IMR-90 (cell line): ENCODE data around the gene SPOUT1. TPM values are rescaled to one million over a fixed set of nuclear protein-coding genes. Genes with fewer than 3 reads are reported as not detected.

ENCODE experiments used
- ATAC-seq: fragments of 200-7000 bp; cut with Tn5 transposase; 2 replicates; pipeline ENCODE4 v1.9.1; 2020; ENCODE audit warnings: low read depth, mild to moderate bottlenecking, moderate library complexity
- BruUV-seq: library from RNA; stranded (reverse); fragments of 400-500 nt; replicated peaks from 2 replicates; lab custom pipeline; 2021; lab: Mats Ljungman, UMichigan
- CTCF ChIA-PET: fragments of 300-600 bp; formaldehyde crosslinking; extraction: SDS; loops from one replicate; lab custom pipeline; 2021; ENCODE audit warnings: antibody characterized with exemption; lab: Yijun Ruan, JAX
- POLR2A ChIA-PET: fragments of 300-600 bp; sonication (Branson Sonifier 250); formaldehyde crosslinking; loops from one replicate; lab custom pipeline; 2022; ENCODE audit warnings: antibody characterized with exemption; ENCODE audit not compliant: unreplicated experiment; lab: Charles Lee
- DNase-seq: peaks from one replicate; pipeline ENCODE4 v3.0.0; 2013
- H2AFZ ChIP-seq: replicated peaks from 2 replicates; pipeline ENCODE3; 2013; ENCODE audit warnings: low read length, mild to moderate bottlenecking; ENCODE audit not compliant: poor library complexity
- H2AK5ac ChIP-seq: 2 replicates; pipeline ENCODE4 v1.6.1; 2013; ENCODE audit warnings: low read depth, low read length, inconsistent platforms
- H2AK9ac ChIP-seq: replicated peaks from 2 replicates; pipeline ENCODE3; 2013; ENCODE audit warnings: mild to moderate bottlenecking, low read depth, low read length, moderate library complexity; ENCODE audit not compliant: poor library complexity
- H2BK120ac ChIP-seq: 2 replicates; pipeline ENCODE4 v1.6.1; 2013; ENCODE audit warnings: low read depth, low read length, inconsistent platforms
- H2BK15ac ChIP-seq: 3 replicates; pipeline ENCODE4 v1.6.1; 2013; ENCODE audit warnings: low read depth, low read length, inconsistent platforms
- H2BK20ac ChIP-seq: 2 replicates; pipeline ENCODE4 v1.6.1; 2013; ENCODE audit warnings: low read depth, mild to moderate bottlenecking, inconsistent platforms, low read length, moderate library complexity
- H2BK5ac ChIP-seq: 2 replicates; pipeline ENCODE4 v1.6.1; 2013; ENCODE audit warnings: mild to moderate bottlenecking, low read depth, low read length, inconsistent platforms; ENCODE audit not compliant: poor library complexity, severe bottlenecking
- H3K14ac ChIP-seq: replicated peaks from 2 replicates; pipeline ENCODE4 v1.6.1; 2013; ENCODE audit warnings: low read depth, low read length, inconsistent platforms
- H3K18ac ChIP-seq: 2 replicates; pipeline ENCODE4 v1.6.1; 2013; ENCODE audit warnings: low read depth, low read length, control low read depth
- H3K23ac ChIP-seq: 2 replicates; pipeline ENCODE4 v1.6.1; 2013; ENCODE audit warnings: low read depth, low read length, inconsistent platforms
- H3K27ac ChIP-seq: 2 replicates; pipeline ENCODE4 v1.5.1; 2013; ENCODE audit warnings: mild to moderate bottlenecking, control low read depth, low read length; ENCODE audit not compliant: insufficient read depth
- H3K27me3 ChIP-seq: 2 replicates; pipeline ENCODE4 v1.6.1; 2013; ENCODE audit warnings: low read length; ENCODE audit not compliant: control insufficient read depth, insufficient read depth
- H3K36me3 ChIP-seq: 2 replicates; pipeline ENCODE4 v1.6.1; 2013; ENCODE audit warnings: low read length, mixed read lengths; ENCODE audit not compliant: control insufficient read depth, insufficient read depth
- H3K4ac ChIP-seq: 2 replicates; pipeline ENCODE4 v1.6.1; 2013; ENCODE audit warnings: low read depth, low read length, inconsistent platforms
- H3K4me1 ChIP-seq: 2 replicates; pipeline ENCODE4 v1.6.1; 2013; ENCODE audit warnings: low read length, mixed read lengths; ENCODE audit not compliant: control insufficient read depth, insufficient read depth
- H3K4me2 ChIP-seq: 2 replicates; pipeline ENCODE4 v1.6.1; 2013; ENCODE audit warnings: low read depth, mild to moderate bottlenecking, control low read depth, low read length, moderate library complexity
- H3K4me3 ChIP-seq: 2 replicates; pipeline ENCODE4 v1.5.1; 2013; ENCODE audit warnings: low read depth, mild to moderate bottlenecking, control low read depth, low read length, moderate library complexity; ENCODE audit not compliant: insufficient read depth
- H3K56ac ChIP-seq: 2 replicates; pipeline ENCODE4 v1.6.1; 2013; ENCODE audit warnings: low read length, inconsistent platforms; ENCODE audit not compliant: insufficient read depth; ENCODE audit errors: extremely low read depth
- H3K79me1 ChIP-seq, 2 experiments: 2 replicates each; pipeline ENCODE4 v1.6.1; 2013; ENCODE audit warnings: low read length in 2 of 2, inconsistent platforms in 1 of 2, low read depth in 1 of 2
- H3K9ac ChIP-seq: 2 replicates; pipeline ENCODE4 v1.6.1; 2013; ENCODE audit warnings: low read depth, low read length, control low read depth
- H3K9me1 ChIP-seq: 2 replicates; pipeline ENCODE4 v1.6.1; 2013; ENCODE audit warnings: low read length, inconsistent platforms; ENCODE audit not compliant: insufficient read depth
- H3K9me3 ChIP-seq: 2 replicates; pipeline ENCODE4 v1.6.1; 2013; ENCODE audit warnings: low read length; ENCODE audit not compliant: control insufficient read depth, insufficient read depth
- H4K20me1 ChIP-seq: 2 replicates; pipeline ENCODE4 v1.6.1; 2013; ENCODE audit warnings: low read length, inconsistent platforms; ENCODE audit not compliant: insufficient read depth
- H4K5ac ChIP-seq: 2 replicates; pipeline ENCODE4 v1.6.1; 2013; ENCODE audit warnings: mild to moderate bottlenecking, low read depth, low read length, control low read depth
- H4K8ac ChIP-seq, 2 experiments: 2 replicates each; pipeline ENCODE4 v1.6.1; 2013; ENCODE audit warnings: low read depth in 2 of 2, low read length in 2 of 2, control low read depth in 1 of 2, inconsistent platforms in 1 of 2
- H4K91ac ChIP-seq: 2 replicates; pipeline ENCODE4 v1.6.1; 2013; ENCODE audit warnings: low read depth, low read length, inconsistent platforms; ENCODE audit not compliant: insufficient read depth
- BHLHE40 ChIP-seq: fragments of 150-350 bp; IDR thresholded peaks from 2 replicates; pipeline ENCODE4 v1.6.1; 2016; ENCODE audit warnings: mild to moderate bottlenecking, low read depth, low read length
- CEBPB ChIP-seq: IDR thresholded peaks from 2 replicates; pipeline ENCODE4 v1.6.1; 2012; ENCODE audit warnings: low read depth, low read length, improper control_type of control experiment
- CHD1 ChIP-seq: IDR thresholded peaks from 2 replicates; pipeline ENCODE4 v1.6.1; 2012; ENCODE audit warnings: low read depth, low read length, improper control_type of control experiment
- CTCF ChIP-seq: conservative IDR thresholded peaks from 2 replicates; pipeline ENCODE4 v1.5.1; 2012; ENCODE audit warnings: mild to moderate bottlenecking, low read depth, low read length, improper control_type of control experiment
- ELK1 ChIP-seq: fragments of 150-350 bp; IDR thresholded peaks from 2 replicates; pipeline ENCODE4 v1.6.1; 2016; ENCODE audit warnings: low read depth, mild to moderate bottlenecking, low read length, moderate library complexity, borderline replicate concordance
- FOS ChIP-seq: fragments of 150-350 bp; IDR thresholded peaks from 2 replicates; pipeline ENCODE4 v1.6.1; 2016; ENCODE audit warnings: low read depth, low read length
- MAZ ChIP-seq: IDR thresholded peaks from 2 replicates; pipeline ENCODE4 v1.6.1; 2012; ENCODE audit warnings: low read depth, mild to moderate bottlenecking, low read length, improper control_type of control experiment, moderate library complexity, borderline replicate concordance
- MXI1 ChIP-seq: IDR thresholded peaks from 2 replicates; pipeline ENCODE4 v1.6.1; 2012; ENCODE audit warnings: low read depth, mild to moderate bottlenecking, low read length, moderate library complexity, borderline replicate concordance
- POLR2A ChIP-seq: IDR thresholded peaks from 2 replicates; pipeline ENCODE4 v1.6.1; 2012; ENCODE audit warnings: mild to moderate bottlenecking, low read depth, low read length
- RAD21 ChIP-seq: IDR thresholded peaks from 2 replicates; pipeline ENCODE4 v1.6.1; 2012; ENCODE audit warnings: low read length, improper control_type of control experiment
- RCOR1 ChIP-seq: IDR thresholded peaks from 2 replicates; pipeline ENCODE4 v1.6.1; 2012; ENCODE audit warnings: mild to moderate bottlenecking, low read length, improper control_type of control experiment; ENCODE audit not compliant: insufficient replicate concordance
- RFX5 ChIP-seq: IDR thresholded peaks from 2 replicates; pipeline ENCODE4 v1.8.0; 2012; ENCODE audit warnings: low read depth, mild to moderate bottlenecking, low read length, moderate library complexity
- SMC3 ChIP-seq: fragments of 150-350 bp; IDR thresholded peaks from 2 replicates; pipeline ENCODE4 v1.6.1; 2016; ENCODE audit warnings: low read depth, mild to moderate bottlenecking, antibody characterized with exemption, low read length, moderate library complexity
- USF2 ChIP-seq: fragments of 150-350 bp; IDR thresholded peaks from 2 replicates; pipeline ENCODE4 v1.6.1; 2017; ENCODE audit warnings: mild to moderate bottlenecking, antibody characterized with exemption, low read length, low read depth
- WGBS, 2 experiments: methylation state at CpG; one replicate each; pipeline versions ENCODE4 v1.1.5 to v1.1.7; 2013; ENCODE audit warnings: missing lambda C conversion rate in 2 of 2; ENCODE audit not compliant: insufficient read length in 1 of 2; ENCODE audit errors: extremely low coverage in 2 of 2; 5-methylcytosine and 5-hydroxymethylcytosine counted together
- dilution Hi-C: fragments of 300-500 bp; cut with HindIII; formaldehyde crosslinking; loops from one replicate; pipeline ENCODE4 v1.14.3; 2018; ENCODE audit warnings: low sequenced_read_pairs; ENCODE audit not compliant: unreplicated experiment
- in situ Hi-C: fragments of 300-500 bp; cut with MboI; formaldehyde crosslinking; loops from 3 replicates; pipeline ENCODE4 v1.14.3; 2019; ENCODE audit warnings: low sequenced_read_pairs, inconsistent platforms, mixed read lengths
- intact Hi-C: fragments of 100-400 bp; cut with micrococcal nuclease; formaldehyde crosslinking; loops from 2 replicates; pipeline ENCODE4 v1.10.0; 2022
- polyA plus RNA-seq, 3 experiments: library from polyadenylated mRNA; depleted of rRNA; stranded (reverse); fragments of >200 nt; gene quantifications; 2 replicates each; pipeline ENCODE4 v1.2.3, GENCODE V29; 2012; ENCODE audit warnings: low replicate concordance in 1 of 3
- total RNA-seq: library from RNA; depleted of rRNA; stranded (reverse); fragments of >200 nt; gene quantifications from 2 replicates; pipeline ENCODE4 v1.2.3, GENCODE V29; 2012

SPOUT1 gene
- total and polyA plus RNA-seq, 2 of the 4 experiments (the other 2 are of a cell fraction): 17.9 to 27.8 TPM

- Histone ChIP-seq H3K23ac (no peak overlapping the region), H3K56ac (no peak overlapping the region), H3K9me1 (0 out of 2 replicates have a peak, but pooled peaks cover 6% of the 10 kb centered on the region), H2BK120ac (no peak overlapping the region), H2BK20ac (no peak overlapping the region), H4K20me1 (0 out of 2 replicates have a peak, but pooled peaks cover 3% of the 10 kb centered on the region), H3K4me2 (no peak overlapping the region), H2AK5ac (no peak overlapping the region), H2AFZ (no peak overlapping the region), H3K4ac (no peak overlapping the region), H3K4me3 (no peak overlapping the region), H2BK5ac (no peak overlapping the region), H3K27me3 (no peaks in the 10 kb centered on the region), H3K9ac (no peak overlapping the region), H3K18ac (no peak overlapping the region), H3K14ac (no peak overlapping the region), H3K4me1 (peaks cover 2% of the 10 kb centered on the region; the same call in 1 of the 2 replicates), H3K9me3 (no peaks in the 10 kb centered on the region), H4K91ac (no peak overlapping the region), H3K27ac (no peak overlapping the region), H2AK9ac (no peak overlapping the region), H4K5ac (no peak overlapping the region), H3K36me3 (peaks cover 5% of the 10 kb centered on the region; the same call in 1 of the 2 replicates), H4K8ac (no peak overlapping the region), H3K79me1 (peaks cover 5 to 7% of the 10 kb centered on the region in 2 experiments; a peak in 3 of 4 replicates), H2BK15ac (no peak overlapping the region)
- in situ Hi-C loops: no loop called here
- intact Hi-C loops: no loop called here
- no peak for DNase-seq
- WGBS, 2 experiments: 90% methylated on average over 5 of the region's 10 CpGs; no CpG with 5 or more reads in 1 of the 2 experiments
- POLR2A ChIA-PET: no interaction called here
- BruUV-seq: no TSS peak
- TF ChIP-seq USF2: no peak
- no peak for TF ChIP-seq RCOR1
- no peak for TF ChIP-seq FOS
- TF ChIP-seq CEBPB: no peak
- no peak for TF ChIP-seq CTCF
- TF ChIP-seq MAZ: no peak
- TF ChIP-seq CHD1: no peak
- TF ChIP-seq POLR2A: no peak
- no peak for TF ChIP-seq RFX5
- TF ChIP-seq SMC3: no peak
- no peak for TF ChIP-seq MXI1
- no peak for TF ChIP-seq BHLHE40
- no peak for TF ChIP-seq RAD21
- TF ChIP-seq ELK1: no peak
- ATAC-seq: no peak
- CTCF ChIA-PET: no interaction called here
- dilution Hi-C loops: no loop called here
Measured at GRCh38 chr9:128833696-128834095, 4.1 kb upstream of the SPOUT1 start.
